NB4 (cell line): ENCODE data around the gene EHD3.

Experiments
- CTCF ChIP-seq: IDR thresholded peaks from one replicate; pipeline ENCODE4 v1.5.1; 2012; ENCODE audit warnings: low read depth, low read length
- MYC ChIP-seq: IDR thresholded peaks from 2 replicates; pipeline ENCODE4 v1.6.1; 2011; ENCODE audit warnings: low read depth, low read length
- POLR2A ChIP-seq: IDR thresholded peaks from 2 replicates; pipeline ENCODE4 v1.6.1; 2011; ENCODE audit warnings: mild to moderate bottlenecking; ENCODE audit not compliant: insufficient read length; ENCODE audit errors: extremely low read depth
- TF ChIP-seq, protein P1 (sequence below): IDR thresholded peaks from 2 replicates; pipeline ENCODE4 v1.6.1; 2011; ENCODE audit warnings: low read depth, low read length

DNA sequence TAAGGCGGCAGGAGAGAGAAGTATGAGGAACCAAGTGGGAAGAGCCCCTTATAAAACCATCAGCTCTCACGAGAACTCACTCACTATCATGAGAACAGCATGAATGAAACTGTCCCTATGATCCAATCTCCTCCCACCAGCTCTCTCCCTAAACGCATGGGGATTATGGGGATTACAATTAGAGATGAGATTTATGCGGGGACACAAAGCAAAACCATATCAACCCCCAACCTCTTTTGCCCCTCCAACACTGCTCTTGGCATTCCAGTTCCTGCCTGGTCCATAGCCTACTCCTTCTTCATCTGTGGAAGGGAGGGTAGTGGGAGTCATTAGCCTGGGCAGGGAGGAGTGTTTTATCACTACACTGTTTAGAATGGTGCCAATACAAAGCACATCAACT lies 1.4 kb upstream of the EHD3 start:
- TF ChIP-seq CTCF = no peak
- TF ChIP-seq, protein P1, sequence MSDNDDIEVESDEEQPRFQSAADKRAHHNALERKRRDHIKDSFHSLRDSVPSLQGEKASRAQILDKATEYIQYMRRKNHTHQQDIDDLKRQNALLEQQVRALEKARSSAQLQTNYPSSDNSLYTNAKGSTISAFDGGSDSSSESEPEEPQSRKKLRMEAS = no peak
- no peak for TF ChIP-seq MYC
- TF ChIP-seq POLR2A = no peak
